ENCODE measurements around the gene CFAP58.

DNA sequence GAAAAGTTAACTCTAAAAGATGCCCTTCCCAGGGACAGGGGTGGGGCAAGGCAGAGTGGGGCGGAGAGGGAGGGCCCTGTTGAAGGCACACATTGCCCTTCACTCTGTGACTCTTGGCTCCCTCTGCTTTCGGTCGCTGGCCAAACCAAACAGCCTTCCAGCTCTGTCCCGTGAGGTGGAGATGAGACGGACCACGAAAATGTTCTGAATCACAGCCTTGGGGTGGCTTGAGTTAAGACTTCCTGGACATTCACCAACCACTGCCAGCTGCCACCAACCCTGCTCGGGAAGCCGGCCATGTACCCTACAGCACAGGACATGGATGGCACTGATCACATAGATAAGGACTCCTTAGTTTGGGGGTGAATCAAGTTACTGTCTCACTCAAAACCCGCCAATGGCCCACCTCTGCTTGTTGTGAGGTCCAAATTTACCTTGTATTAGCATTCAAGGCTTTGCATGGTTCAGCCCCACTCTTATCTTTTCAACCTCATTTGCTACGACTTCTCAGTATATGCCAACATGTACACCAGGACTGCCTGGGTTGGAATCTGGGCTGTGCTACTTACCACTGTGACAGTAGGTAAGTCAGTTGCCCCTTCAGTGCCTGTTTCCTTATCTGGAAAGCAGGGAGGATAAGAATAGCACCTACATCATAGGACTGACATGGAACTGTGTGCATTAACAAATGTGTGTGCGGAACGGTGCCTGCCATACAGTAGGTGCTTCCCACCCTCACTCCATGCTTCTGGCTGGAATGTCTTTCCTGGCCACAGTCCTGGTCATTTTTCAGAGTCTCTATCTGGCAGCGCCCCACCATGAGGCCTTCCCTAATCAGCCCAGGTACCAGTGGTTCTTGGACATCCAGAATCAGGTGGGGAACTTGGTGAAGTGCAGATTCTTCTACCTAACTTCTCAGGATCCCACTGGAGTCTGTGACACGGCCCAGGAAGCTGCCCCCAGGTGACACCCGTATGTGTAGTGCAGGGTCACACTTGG, 43.4 kb upstream of the CFAP58 start:
- TF ChIP-seq TAF1 (IDR thresholded peaks at IDR 0.05; ENCODE audit: low read depth) (no peak), YY1 (IDR thresholded peaks at IDR 0.05; ENCODE audit: low read depth) (no peak), TCF12 (IDR thresholded peaks at IDR 0.05; ENCODE audit: low read depth) (no peak), ZBTB7A (IDR thresholded peaks at IDR 0.05; ENCODE audit: low read depth) (no peak), EP300 (IDR thresholded peaks at IDR 0.05; ENCODE audit: borderline replicate concordance) (no peak), CEBPB (IDR thresholded peaks at IDR 0.05) (no peak), RAD21 (IDR thresholded peaks at IDR 0.05; ENCODE audit: low read depth) (no peak), FOXM1 (IDR thresholded peaks at IDR 0.05; ENCODE audit: borderline replicate concordance, low read depth) (no peak), TEAD4 (IDR thresholded peaks at IDR 0.05) (no peak), EGR1 (IDR thresholded peaks at IDR 0.05) (no peak), CREB1 (IDR thresholded peaks at IDR 0.05; ENCODE audit: low read depth) (no peak)
- TF ChIP-seq, protein P1, sequence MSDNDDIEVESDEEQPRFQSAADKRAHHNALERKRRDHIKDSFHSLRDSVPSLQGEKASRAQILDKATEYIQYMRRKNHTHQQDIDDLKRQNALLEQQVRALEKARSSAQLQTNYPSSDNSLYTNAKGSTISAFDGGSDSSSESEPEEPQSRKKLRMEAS (IDR thresholded peaks at IDR 0.05), result no peak
- TF ChIP-seq, protein P2, sequence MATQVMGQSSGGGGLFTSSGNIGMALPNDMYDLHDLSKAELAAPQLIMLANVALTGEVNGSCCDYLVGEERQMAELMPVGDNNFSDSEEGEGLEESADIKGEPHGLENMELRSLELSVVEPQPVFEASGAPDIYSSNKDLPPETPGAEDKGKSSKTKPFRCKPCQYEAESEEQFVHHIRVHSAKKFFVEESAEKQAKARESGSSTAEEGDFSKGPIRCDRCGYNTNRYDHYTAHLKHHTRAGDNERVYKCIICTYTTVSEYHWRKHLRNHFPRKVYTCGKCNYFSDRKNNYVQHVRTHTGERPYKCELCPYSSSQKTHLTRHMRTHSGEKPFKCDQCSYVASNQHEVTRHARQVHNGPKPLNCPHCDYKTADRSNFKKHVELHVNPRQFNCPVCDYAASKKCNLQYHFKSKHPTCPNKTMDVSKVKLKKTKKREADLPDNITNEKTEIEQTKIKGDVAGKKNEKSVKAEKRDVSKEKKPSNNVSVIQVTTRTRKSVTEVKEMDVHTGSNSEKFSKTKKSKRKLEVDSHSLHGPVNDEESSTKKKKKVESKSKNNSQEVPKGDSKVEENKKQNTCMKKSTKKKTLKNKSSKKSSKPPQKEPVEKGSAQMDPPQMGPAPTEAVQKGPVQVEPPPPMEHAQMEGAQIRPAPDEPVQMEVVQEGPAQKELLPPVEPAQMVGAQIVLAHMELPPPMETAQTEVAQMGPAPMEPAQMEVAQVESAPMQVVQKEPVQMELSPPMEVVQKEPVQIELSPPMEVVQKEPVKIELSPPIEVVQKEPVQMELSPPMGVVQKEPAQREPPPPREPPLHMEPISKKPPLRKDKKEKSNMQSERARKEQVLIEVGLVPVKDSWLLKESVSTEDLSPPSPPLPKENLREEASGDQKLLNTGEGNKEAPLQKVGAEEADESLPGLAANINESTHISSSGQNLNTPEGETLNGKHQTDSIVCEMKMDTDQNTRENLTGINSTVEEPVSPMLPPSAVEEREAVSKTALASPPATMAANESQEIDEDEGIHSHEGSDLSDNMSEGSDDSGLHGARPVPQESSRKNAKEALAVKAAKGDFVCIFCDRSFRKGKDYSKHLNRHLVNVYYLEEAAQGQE (IDR thresholded peaks at IDR 0.05; ENCODE audit: low read depth), result no peak
- TF ChIP-seq, protein P3, sequence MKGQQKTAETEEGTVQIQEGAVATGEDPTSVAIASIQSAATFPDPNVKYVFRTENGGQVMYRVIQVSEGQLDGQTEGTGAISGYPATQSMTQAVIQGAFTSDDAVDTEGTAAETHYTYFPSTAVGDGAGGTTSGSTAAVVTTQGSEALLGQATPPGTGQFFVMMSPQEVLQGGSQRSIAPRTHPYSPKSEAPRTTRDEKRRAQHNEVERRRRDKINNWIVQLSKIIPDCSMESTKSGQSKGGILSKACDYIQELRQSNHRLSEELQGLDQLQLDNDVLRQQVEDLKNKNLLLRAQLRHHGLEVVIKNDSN (IDR thresholded peaks at IDR 0.05), result no peak
